Activated T-cell treated with anti-CD3 and anti-CD28 coated beads for 24 hours (primary cell): ENCODE measurements around the gene PLD4.
"Not testable (repeated sequence)": the region's sequence is repeated elsewhere in the genome, so short reads cannot be mapped to it uniquely, and the experiment has no call there.

Source experiments
- DNase-seq: peaks from one replicate; pipeline ENCODE4 v3.0.0-alpha.2; 2020; ENCODE audit warnings: low read depth

Gene PLD4, protein sequence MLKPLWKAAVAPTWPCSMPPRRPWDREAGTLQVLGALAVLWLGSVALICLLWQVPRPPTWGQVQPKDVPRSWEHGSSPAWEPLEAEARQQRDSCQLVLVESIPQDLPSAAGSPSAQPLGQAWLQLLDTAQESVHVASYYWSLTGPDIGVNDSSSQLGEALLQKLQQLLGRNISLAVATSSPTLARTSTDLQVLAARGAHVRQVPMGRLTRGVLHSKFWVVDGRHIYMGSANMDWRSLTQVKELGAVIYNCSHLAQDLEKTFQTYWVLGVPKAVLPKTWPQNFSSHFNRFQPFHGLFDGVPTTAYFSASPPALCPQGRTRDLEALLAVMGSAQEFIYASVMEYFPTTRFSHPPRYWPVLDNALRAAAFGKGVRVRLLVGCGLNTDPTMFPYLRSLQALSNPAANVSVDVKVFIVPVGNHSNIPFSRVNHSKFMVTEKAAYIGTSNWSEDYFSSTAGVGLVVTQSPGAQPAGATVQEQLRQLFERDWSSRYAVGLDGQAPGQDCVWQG

DNA sequence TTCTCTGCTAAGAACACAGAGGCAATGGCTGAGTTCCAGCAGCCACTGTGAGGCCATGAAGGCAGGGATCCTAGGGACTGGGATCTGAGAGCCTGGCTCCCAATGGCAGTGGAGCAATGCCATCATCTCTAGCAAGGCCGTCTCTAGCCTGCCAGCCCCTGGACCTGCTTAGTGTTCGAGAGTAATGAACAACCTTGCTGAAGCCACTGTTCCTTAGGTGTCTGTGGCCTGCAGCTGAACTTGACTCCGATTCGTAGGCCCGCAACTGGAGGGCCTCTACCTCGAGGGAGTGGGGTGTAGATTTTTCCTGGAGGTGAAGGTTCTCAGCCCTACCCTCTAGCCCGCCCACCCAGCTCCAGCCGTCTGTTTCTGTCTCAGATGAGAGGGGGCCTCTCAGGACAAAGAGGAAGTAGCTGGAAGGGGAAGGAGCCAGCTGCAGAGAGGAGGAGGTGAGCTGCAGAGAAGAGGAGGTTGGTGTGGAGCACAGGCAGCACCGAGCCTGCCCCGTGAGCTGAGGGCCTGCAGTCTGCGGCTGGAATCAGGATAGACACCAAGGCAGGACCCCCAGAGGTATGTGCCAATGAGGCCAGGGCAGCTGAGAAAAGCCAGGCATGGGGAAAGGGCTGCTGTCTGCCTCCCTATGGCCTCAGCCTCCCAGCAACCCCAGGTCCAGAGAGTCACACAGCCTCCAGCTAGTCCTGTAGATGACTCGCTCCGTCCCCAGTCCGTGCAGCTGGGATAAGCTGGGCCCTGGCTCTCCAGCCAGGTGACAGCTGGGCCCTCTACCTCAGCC, at the start of gene PLD4:
TSS of gene PLD4 (plus strand) at position 459 of the 793 bp plus-strand sequence. CDS start 2,262 bp downstream, outside the sequence.
- DNase-seq, result no peak

DNA sequence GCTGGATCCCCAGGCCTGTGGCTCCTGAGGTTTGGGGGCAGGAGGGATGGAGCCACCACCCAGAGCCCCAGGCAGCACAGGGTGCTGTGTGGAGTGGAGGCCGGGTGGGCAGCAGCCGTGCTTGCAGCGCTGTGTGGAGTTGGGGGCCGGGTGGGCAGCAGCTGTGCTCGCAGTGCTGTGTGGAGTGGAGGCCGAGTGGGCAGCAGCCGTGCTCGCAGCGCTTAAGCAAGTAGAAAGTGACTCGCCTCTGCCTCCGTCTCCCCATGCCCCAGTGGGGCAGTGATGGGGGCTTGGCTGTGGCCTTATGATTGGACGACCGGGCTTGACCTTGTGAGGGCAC, 49.3 kb upstream of the PLD4 start:
- DNase-seq, result no peak

DNA sequence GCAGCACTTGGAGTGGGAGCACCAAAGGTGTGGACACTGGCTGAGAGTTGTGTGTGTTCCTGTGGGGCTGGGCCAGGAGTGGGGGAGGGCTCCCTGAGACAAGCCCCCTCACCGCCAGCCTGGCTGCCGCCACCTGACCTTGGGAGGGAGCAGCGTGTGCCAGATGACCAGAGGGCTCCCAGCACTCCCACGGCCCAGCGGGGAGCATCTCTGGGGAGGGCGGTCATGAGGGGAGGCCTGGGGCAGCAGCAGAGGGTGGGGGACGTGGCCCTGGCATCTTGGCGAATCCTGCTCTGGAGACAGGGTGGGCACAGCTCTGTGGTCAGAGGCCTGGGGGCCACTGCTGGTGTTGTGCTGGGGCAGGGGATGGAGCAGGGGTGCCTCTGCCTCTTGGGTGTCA, 48.9 kb upstream of the PLD4 start:
- no peak for DNase-seq

DNA sequence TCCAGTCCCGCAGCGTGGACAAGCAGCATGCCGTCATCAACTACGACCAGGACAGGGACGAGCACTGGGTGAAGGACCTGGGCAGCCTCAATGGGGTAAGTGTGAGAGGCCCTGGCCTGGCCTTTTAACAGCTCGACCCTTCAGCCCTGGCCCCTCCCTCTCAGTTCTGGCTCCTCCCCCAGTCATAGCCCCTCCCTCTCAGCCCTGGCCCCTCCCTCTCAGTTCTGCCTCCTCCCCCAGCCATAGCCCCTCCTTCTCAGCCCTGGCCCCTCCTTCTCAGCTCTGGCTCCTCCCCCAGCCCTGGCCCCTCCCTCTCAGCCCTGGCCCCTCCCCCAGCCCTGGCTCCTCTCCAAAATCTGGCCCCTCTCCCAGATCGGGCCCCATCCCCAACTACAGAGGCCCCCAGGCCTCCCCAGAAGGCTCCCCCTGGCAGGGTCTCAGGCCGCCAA, 48.4 kb upstream of the PLD4 start:
- DNase-seq, result peak; percentile 28

DNA sequence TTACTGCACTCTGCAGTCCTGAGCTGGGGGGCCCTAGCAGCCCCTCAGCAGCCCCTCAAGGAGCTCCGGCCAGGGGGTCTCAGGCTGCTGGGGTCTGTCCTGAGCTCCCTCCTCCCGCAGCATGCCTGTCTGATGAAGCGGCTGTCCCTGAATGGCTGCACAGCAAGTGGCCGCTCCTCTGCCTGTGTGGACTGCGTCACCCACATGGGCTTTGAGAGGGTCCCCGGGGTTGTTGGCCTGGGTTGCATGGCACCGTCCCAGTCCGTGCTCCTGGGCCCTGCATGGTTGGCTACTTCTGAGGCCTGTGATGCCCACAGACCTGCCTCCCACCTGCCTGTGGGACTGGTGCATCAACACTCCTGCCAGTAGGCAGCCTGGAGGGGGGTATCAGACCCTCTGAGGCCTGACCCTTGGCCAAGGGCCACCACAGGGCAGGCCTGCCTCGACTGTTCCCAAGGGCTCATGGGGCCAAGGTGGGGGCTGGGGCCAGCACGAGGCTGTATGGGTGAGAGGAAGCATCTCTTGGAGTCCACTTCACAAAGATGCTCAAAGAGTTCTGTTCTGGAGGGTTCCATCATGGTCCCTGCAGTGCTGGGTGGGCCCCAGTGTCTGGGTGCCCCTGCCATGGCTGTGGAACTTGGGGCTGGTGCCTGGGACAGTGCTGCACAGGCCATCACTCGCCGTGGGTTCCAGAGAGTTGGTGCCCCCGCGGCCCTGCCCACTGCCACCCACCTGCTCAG, 47.4 kb upstream of the PLD4 start:
- DNase-seq, result no peak

DNA sequence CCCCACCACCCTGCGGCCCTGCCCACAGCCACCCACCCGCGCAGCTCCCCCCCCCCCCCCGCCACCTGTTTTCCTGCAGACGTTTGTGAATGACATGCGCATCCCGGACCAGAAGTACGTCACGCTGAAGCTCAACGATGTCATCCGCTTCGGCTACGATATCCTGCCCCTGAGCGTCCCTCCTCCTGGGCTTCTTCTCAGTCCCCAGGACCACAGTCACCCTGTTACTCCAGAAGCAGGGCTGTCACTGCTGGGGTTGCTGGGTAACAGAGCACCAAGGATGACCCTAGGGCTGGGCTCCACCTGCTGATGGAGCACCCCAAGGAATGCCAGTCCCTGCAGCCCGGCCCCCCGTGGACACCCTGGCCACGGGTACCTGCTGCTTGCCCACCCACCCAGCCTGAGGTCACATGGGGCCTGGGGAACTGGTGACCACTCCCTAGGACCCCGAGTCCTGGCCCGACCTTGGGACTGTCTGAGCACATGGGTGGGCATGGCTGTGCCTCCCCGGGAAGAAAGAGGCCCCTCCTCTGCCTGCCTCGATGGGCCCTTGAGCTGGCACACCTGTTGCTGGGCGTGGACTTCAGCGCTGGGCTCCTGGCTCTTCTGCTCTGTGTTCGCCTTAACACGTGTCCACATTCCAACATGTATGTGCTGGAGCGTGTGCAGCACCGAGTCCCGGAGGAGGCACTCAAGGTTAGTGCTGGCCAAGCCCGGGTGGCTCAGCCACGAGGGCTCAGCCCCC, 46.7 kb upstream of the PLD4 start:
- DNase-seq, result no peak

DNA sequence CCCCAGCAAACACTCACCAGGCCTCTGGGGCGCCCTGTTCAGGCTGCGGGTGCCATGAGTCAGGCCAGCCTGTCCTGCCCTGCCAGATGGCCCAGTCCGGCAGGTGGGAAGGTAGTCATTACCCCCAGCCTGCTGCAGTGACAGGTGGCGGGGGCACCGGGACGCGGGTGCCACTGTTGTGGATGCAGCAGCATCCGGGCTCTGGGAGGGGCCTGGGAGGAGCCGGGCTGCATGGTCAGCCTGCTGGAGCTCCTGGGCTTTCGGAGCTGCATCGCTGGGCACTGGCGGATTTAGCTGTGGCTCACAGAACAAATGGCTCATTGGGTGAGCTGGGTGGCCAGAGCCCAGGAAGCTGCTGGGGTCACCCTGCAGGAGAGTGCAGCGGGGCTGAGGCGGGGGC, 46.1 kb upstream of the PLD4 start:
- no peak for DNase-seq

DNA sequence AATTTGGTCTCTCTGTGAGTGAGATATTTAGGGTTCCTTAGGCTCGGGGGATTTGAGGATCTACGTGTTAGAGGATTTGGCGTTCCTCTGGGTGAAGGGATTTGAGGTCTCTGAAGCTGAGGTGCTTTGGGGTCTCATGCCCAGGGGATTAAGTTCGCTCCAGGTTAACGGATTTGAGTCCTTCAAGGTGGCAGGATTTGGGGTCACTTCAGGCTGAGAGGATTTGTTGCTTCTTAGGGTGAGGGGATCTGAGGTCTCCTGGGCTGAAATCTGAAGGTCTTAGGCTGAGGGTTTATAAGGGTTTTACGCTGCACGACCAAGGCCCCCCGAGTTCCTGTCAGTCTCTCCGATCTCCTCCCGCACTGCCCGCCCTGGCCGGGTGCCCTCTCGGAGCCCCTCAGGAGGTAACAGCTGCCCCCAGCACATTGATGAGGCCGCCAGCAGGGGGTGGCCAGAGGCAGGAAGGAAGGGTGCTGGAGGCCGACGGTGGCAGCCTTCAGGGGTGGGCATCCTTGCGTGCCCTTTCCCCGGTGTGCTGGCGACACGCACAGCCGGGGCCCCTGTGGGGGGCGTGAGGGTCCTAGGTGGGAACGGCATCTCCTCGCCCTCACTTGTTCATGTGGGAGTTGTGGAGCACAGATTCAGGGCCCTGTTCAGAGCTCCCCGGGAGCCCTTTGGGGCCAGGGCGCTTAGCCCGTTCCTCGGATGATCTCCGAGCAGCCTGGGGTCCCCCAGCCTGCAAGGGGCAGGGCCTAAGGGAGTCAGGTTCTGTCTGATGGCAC, 45.3 kb upstream of the PLD4 start:
- DNase-seq, result no peak

DNA sequence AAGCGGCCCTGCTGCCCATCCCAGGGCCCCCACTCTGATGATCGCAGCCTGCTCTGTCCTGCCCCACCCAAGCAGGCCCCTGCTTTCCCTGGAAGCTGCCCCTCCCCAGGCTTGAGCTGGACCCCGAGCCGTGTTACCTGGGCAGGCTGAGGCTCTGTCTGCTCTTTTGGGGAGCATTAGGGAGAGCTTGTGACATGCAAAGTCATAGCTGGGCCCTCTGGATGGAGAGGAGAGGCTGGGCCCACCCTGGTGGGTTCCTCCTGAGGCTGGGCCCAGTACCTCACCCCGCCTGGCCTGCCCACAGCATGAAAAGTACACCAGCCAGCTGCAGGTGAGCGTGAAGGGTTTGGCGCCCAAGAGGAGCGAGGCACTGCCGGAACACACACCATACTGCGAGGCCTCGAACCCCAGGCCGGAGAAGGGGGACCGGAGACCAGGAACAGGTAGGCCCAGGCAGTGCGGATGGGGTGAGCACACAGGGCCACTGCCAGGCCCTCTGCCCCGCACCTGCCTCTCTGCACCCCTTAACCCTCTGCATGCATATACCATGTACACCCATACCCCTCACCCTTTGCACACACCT, 44.6 kb upstream of the PLD4 start:
- no peak for DNase-seq

DNA sequence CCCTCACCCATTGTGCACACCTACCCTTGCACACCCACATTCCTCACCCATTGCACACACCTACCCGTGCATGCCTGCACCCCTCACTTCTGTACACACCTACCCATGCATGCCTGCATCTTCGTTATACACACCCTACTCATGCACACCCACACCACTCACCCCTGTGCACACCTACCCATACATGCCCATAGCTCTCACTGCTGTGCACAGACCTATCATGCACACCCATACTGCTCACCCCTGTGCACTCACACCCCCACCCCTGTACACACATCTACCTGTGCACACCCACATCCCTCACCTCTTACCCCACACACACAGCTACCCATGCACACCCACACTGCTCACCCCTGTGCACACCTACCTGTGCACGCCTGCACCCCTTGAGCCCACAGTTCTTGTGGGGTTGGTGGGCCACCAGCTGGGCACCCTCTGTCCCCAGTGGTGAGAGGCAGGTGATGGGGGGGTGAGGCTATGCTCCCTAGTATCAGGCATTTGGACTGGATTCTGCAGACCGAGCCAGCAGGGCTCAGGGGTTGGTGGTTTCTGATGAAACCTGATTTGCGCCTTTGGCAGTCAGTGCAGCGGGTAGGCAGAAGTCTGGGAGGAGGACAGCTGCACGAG, 44.0 kb upstream of the PLD4 start:
- DNase-seq, result no peak

DNA sequence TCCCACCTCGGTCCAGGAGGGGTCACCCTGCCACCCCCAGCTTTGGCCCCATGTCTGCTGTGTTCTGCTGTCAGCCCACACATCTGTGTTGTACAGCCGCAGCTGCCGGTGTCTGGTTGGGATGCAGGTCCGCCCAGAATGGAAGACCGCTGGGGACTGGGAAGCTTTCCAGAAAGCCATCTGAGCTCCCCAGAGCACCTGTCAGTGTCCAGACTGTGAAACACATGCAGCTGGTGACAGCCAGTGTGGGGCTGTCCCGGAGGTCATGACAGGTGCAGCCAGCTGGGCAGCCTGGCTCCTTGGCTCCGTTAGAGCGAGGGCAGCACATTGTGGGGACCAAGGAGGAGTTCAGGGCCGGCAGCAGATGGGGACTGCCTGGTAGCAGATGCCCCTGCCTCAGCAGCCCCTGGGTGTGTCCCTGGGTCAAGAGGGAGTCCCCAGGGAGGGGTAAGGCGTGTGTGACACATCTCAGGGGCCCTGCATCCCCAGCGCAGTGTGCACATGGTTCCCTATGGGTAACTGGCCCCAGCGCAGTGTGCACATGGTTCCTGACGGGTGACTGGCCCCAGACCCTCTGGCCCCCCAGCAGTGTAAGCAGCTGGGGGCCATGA, 43.2 kb upstream of the PLD4 start:
- DNase-seq, result no peak

DNA sequence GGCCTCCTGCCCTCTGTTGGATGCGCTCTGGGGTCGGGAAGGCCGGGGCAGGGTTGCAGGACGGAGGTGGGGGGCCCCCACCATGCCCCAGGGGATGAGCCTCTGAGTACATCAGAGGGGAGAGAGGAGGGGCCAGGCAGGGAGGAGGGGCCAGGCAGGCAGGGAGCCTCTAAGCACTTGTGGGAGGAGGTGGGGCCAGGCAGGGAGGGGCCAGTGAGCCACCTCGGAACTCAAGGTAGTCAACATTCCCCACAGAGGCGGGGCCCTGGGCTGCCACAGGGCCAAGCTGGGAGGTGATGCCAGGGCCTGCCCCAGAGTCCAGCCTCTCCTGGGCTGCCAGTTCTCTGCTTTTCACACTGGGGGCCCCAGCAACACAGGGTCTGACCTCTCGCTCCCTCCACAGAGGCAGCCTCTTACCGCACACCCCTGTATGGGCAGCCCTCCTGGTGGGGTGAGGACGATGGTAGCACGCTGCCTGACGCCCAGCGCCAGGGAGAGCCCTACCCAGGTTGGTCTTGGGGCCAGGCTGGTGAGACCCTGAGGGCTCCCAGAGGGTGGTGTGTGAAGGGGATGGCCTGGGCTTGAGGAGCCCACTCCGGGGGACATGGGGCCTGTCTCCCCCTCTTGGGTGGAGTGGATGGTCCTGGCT, 42.2 kb upstream of the PLD4 start:
- no peak for DNase-seq

DNA sequence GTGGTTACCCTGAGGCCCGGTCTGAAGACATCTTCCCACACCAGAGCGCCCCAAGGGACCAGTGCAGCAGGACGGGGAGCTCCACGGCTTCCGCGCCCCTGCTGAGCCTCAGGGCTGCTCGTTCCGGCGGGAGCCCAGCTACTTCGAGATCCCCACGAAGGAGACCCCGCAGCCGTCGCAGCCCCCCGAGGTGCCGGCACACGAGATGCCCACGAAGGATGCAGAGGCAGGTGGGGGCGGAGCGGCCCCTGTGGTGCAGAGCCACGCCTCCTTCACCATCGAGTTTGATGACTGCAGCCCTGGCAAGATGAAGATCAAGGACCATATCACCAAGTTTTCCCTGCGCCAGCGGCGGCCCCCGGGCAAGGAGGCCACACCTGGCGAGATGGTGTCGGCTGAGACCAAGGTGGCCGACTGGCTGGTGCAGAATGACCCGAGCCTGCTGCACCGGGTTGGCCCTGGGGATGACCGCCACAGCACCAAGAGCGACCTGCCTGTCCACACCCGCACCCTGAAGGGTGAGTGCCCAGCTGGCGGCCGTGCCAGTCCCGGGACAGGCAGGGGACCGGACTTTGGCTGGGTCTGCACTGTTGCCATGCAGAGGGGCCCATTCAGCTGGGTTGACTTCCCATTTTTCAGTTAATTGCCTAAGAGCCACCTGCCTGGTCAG, 41.6 kb upstream of the PLD4 start:
- no peak for DNase-seq

DNA sequence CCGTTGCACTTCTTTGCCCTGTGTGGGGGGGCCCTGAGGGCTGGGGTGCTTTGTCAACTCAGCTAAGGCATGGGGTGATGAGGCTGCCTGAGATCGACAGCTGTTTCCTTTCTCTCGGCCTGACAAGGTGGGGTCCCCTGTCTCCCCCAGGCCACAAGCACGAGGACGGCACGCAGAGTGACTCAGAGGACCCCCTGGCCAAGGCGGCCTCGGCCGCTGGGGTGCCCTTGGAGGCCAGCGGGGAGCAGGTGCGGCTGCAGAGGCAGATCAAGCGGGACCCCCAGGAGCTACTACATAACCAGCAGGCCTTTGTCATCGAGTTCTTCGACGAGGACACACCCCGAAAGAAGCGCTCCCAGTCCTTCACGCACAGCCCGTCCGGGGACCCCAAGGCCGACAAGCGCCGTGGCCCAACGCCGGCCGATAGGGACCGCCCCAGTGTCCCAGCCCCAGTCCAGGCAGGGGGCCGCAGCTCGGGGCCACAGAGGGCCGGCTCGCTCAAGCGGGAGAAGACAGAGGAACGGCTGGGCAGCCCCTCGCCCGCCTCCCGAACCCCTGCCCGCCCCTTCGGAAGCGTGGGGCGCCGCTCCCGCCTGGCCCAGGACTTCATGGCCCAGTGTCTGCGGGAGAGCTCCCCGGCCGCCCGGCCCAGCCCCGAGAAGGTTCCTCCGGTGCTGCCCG, 40.9 kb upstream of the PLD4 start:
- no peak for DNase-seq

DNA sequence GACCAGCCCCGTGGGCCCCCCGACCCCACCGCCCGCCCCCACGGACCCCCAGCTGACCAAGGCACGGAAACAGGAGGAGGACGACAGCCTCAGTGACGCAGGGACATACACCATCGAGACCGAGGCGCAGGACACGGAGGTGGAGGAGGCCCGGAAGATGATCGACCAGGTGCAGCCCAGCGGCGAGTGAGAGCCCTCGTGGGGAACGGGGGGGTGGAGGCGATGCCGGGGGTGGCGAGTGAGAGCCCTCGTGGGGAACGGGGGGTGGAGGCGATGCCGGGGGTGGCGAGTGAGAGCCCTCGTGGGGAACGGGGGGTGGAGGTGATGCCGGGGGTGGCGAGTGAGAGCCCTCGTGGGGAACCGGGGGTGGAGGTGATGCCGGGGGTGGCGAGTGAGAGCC, 40.3 kb upstream of the PLD4 start:
- DNase-seq, result not testable (repeated sequence)

DNA sequence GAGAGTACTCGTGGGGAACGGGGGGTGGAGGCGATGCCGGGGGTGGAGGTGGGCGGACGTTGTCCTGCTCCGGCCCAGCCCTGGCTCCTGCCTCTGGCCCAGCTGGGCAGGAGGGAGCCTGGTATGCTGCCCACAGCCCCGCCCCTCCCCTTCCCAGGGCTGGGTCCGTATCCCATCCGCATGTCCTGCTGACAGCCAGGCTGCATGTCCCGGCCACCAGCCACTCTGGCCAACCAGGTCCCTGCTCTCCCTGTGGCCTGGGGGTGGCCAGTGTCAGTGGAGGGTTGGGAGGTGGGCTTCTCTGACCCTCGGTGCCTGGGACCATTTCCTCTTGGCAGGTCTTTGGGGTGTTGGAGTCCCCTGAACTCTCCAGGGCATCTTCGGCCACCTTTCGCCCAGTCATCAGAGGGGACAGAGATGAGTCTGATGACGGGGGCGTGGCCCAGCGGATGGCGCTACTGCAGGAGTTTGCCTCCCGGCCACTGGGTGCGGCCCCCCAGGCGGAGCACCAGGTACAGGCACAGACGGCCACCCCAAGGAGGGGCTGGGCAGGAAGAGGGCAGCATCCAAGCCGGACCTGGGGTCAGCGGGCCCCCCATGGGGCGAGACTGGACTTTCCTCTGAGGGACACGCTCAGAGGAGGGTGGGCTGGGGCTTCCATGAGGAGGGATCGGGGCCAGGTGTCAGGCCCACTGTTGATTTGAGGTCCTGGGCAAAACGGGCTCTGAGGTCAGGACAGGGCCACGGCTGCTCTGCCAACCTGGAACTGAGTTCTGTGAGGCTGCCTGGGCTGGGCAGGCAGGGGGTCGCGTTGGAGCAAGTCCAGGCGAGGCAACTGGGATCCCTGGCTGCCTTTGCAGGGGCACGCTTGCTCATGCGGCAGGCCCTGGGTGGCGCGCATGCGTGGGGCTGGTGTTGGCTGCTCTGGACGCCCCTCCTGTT, 39.4 kb upstream of the PLD4 start:
- no peak for DNase-seq
